ENCODE data around the gene CALCOCO2. TPM values are rescaled to one million over a fixed set of nuclear protein-coding genes. Genes with fewer than 3 reads are reported as not detected.
"Not testable (repeated sequence)": the region's sequence is repeated elsewhere in the genome, so short reads cannot be mapped to it uniquely, and the experiment has no call there.

CALCOCO2 gene
- total and polyA plus RNA-seq, 2 experiments from 2014 or later, result 35.3 to 38.6 TPM

GRCh38 chr17:48831549-48831883 lies 681 bp downstream of the CALCOCO2 start:
- peak overlapping the region; percentile 58 for H3K4me3 ChIP-seq
- DNase-seq (ENCODE audit: low read depth in 1 of 2, low spot score in 1 of 2), result no peak
- H3K27me3 ChIP-seq, result no peaks in the 10 kb centered on the region
- no peaks in the 10 kb centered on the region for H3K9me3 ChIP-seq (ENCODE audit: low read depth)
- H3K4me1 ChIP-seq (ENCODE audit: low read depth), result peaks cover 7% of the 10 kb centered on the region
- no peak for TF ChIP-seq CTCF (IDR thresholded peaks at IDR 0.05; ENCODE audit: low read depth, low read length)
- no peak overlapping the region for H3K27ac ChIP-seq
- H3K36me3 ChIP-seq, result no peaks in the 10 kb centered on the region

- Histone ChIP-seq H3K9me3 (ENCODE audit: low read depth) (no peaks in the 10 kb centered on the region), H3K27ac (no peak overlapping the region), H3K4me1 (ENCODE audit: low read depth) (peaks cover 7% of the 10 kb centered on the region), H3K36me3 (no peaks in the 10 kb centered on the region), H3K27me3 (no peaks in the 10 kb centered on the region), H3K4me3 (no peak overlapping the region)
- TF ChIP-seq CTCF (IDR thresholded peaks at IDR 0.05; ENCODE audit: low read depth, low read length), result no peak
- DNase-seq (ENCODE audit: low read depth in 1 of 2, low spot score in 1 of 2), result no peak
Measured at GRCh38 chr17:48834973-48835372, 4.1 kb downstream of the CALCOCO2 start.

GRCh38 chr17:48835971-48836370 lies 5.1 kb downstream of the CALCOCO2 start:
- H3K9me3 ChIP-seq (ENCODE audit: low read depth), result no peaks in the 10 kb centered on the region
- no peak for DNase-seq (ENCODE audit: low read depth in 1 of 2, low spot score in 1 of 2)
- H3K36me3 ChIP-seq, result no peaks in the 10 kb centered on the region
- no peak overlapping the region for H3K4me3 ChIP-seq
- no peaks in the 10 kb centered on the region for H3K27me3 ChIP-seq
- TF ChIP-seq CTCF (IDR thresholded peaks at IDR 0.05; ENCODE audit: low read depth, low read length), result no peak
- H3K27ac ChIP-seq, result no peak overlapping the region
- H3K4me1 ChIP-seq (ENCODE audit: low read depth), result peaks cover 13% of the 10 kb centered on the region

- H3K4me3 ChIP-seq; DNase-seq (ENCODE audit: low read depth in 1 of 2, low spot score in 1 of 2); H3K27me3 ChIP-seq; H3K9me3 ChIP-seq (ENCODE audit: low read depth); H3K27ac ChIP-seq; H3K36me3 ChIP-seq: not testable (repeated sequence)
- H3K4me1 ChIP-seq (ENCODE audit: low read depth), result peaks cover 15% of the 10 kb centered on the region
Measured at GRCh38 chr17:48837458-48837857, 6.6 kb downstream of the CALCOCO2 start.

GRCh38 chr17:48840441-48840840 lies 9.6 kb downstream of the CALCOCO2 start:
- peaks cover 9% of the 10 kb centered on the region for H3K4me1 ChIP-seq (ENCODE audit: low read depth)
- no peak overlapping the region for H3K27ac ChIP-seq
- peaks cover 5% of the 10 kb centered on the region for H3K36me3 ChIP-seq
- no peak overlapping the region for H3K4me3 ChIP-seq
- TF ChIP-seq CTCF (IDR thresholded peaks at IDR 0.05; ENCODE audit: low read depth, low read length), result no peak
- DNase-seq (ENCODE audit: low read depth in 1 of 2, low spot score in 1 of 2), result peak in 1 of 2 donors; percentile 58
- no peaks in the 10 kb centered on the region for H3K27me3 ChIP-seq
- no peaks in the 10 kb centered on the region for H3K9me3 ChIP-seq (ENCODE audit: low read depth)

GRCh38 chr17:48841395-48841831 lies 10.6 kb downstream of the CALCOCO2 start:
- no peaks in the 10 kb centered on the region for H3K27me3 ChIP-seq
- no peak for TF ChIP-seq CTCF (IDR thresholded peaks at IDR 0.05; ENCODE audit: low read depth, low read length)
- no peaks in the 10 kb centered on the region for H3K9me3 ChIP-seq (ENCODE audit: low read depth)
- H3K36me3 ChIP-seq, result peaks cover 5% of the 10 kb centered on the region
- H3K27ac ChIP-seq, result no peak overlapping the region
- H3K4me3 ChIP-seq, result no peak overlapping the region
- peaks cover 9% of the 10 kb centered on the region for H3K4me1 ChIP-seq (ENCODE audit: low read depth)
- peak in 1 of 2 donors; percentile 90 for DNase-seq (ENCODE audit: low read depth in 1 of 2, low spot score in 1 of 2)

Data from cardiac muscle cell (in vitro differentiated cells and primary cell).